Germinal center (tissue), 1 donor: Measurements from ENCODE around the gene MRPL47.

Experiments used
- DNase-seq: peaks from one replicate; pipeline ENCODE4 v3.0.0; 2012; ENCODE audit warnings: mixed read lengths, low spot score

Gene MRPL47

GRCh38 chr3:179591313-179591712 lies 13.1 kb downstream of the MRPL47 start:
- DNase-seq: no peak

- DNase-seq: no peak
Measured at GRCh38 chr3:179590669-179591068, 13.8 kb downstream of the MRPL47 start.

GRCh38 chr3:179589143-179589542 lies 15.3 kb downstream of the MRPL47 start:
- DNase-seq: no peak

GRCh38 chr3:179580992-179581391 lies 23.4 kb downstream of the MRPL47 start:
- no peak for DNase-seq

GRCh38 chr3:179565496-179565895 lies 38.9 kb downstream of the MRPL47 start:
- no peak for DNase-seq

- peak; percentile 77 for DNase-seq
Measured at GRCh38 chr3:179563271-179563783, 41.1 kb downstream of the MRPL47 start.

- DNase-seq: peak; percentile 99
Measured at GRCh38 chr3:179562591-179563270, 41.7 kb downstream of the MRPL47 start, which contains the start of gene ACTL6A. Gene ACTL6A (plus strand): TSS chr3:179562926. CDS start chr3:179563093, 167 bp downstream.

GRCh38 chr3:179560791-179561190 lies 43.6 kb downstream of the MRPL47 start:
- no peak for DNase-seq

GRCh38 chr3:179558742-179559364 lies 45.6 kb downstream of the MRPL47 start:
- peak; percentile 50 for DNase-seq

GRCh38 chr3:179551349-179552105 lies 52.9 kb downstream of the MRPL47 start:
- no peak for DNase-seq

- no peak for DNase-seq
Measured at GRCh38 chr3:179546814-179547241, 57.6 kb downstream of the MRPL47 start.

- no peak for DNase-seq
Measured at GRCh38 chr3:179544981-179545645, 59.3 kb downstream of the MRPL47 start.

- DNase-seq: no peak
Measured at GRCh38 chr3:179542375-179542774, 62.1 kb downstream of the MRPL47 start.

GRCh38 chr3:179541596-179541995 lies 62.8 kb downstream of the MRPL47 start:
- DNase-seq: no peak

- DNase-seq: no peak
Measured at GRCh38 chr3:179541094-179541493, 63.3 kb downstream of the MRPL47 start.
